HS-27A (cell line): ENCODE data around the gene EIF2S3B.
"Not testable (repeated sequence)": the region's sequence is repeated elsewhere in the genome, so short reads cannot be mapped to it uniquely, and the experiment has no call there.

ENCODE experiments used
- DNase-seq: peaks from one replicate; pipeline ENCODE4 v3.0.0-alpha.2; 2012; ENCODE audit warnings: low read depth, missing footprints

Gene EIF2S3B

GRCh38 chr12:10505620-10506019 lies at the start of gene EIF2S3B:
Gene EIF2S3B, plus strand, starts transcription at chr12:10505890. Its CDS starts 13 bp downstream, at chr12:10505903.
- no peak for DNase-seq

- no peak for DNase-seq
Measured at GRCh38 chr12:10456856-10457255, 48.8 kb upstream of the EIF2S3B start.

DNA sequence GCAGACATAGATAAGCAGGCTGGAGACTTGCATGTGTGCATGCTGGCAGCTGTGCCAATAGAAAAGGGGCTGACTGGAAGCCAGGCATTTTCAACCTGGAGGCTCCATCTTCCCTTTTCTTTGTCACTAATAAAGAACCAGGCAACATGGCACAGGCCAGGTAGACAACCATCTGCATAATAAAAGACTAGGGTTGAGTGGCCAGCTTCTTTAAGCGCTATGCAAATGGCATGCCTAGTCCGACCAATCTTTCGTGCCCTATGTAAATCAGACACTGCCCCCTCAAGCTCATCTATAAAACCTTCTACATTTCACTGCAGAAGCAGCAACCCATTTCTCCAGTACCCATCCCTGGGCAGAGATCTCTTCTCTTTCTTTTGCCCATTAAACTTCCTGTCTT lies 47.9 kb upstream of the EIF2S3B start:
- no peak for DNase-seq

GRCh38 chr12:10466311-10466710 lies 39.4 kb upstream of the EIF2S3B start:
- no peak for DNase-seq

DNA sequence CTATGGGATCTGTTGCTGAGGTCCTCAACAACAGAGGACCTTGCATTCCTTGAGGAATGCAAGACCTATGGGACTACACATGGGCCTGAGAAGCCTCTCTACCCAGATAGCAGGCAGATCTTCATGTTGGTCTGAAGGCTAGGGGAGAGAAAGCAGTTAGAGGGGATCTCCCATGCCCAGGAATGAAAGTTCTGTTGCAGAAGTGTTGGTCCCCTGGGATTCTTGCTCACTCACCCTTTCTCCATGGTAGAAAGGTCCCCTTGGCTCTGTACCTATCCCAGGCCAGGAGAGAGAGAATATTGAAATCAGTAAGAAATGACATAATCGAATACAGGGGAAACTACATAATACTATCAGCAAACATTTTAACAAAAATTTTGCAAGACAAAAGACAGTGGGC lies 36.0 kb upstream of the EIF2S3B start:
- no peak for DNase-seq

DNA sequence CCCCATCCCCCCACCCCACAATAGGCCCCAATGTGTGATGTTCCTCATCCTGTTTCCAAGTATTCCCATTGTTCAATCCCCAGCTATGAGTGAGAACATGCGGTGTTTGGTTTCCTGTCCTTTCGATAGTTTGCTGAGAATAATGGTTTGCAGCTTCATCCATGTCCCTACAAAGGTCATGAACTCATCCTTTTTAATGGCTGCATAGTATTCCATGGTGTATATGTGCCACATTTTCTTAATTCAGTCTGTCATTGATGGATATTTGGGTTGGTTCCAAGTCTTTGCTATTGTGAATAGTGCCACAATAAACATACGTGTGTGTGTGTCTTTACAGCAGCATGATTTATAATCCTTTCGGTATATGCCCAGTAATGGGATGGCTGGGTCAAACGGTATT lies 32.9 kb upstream of the EIF2S3B start:
- not testable (repeated sequence) for DNase-seq

DNA sequence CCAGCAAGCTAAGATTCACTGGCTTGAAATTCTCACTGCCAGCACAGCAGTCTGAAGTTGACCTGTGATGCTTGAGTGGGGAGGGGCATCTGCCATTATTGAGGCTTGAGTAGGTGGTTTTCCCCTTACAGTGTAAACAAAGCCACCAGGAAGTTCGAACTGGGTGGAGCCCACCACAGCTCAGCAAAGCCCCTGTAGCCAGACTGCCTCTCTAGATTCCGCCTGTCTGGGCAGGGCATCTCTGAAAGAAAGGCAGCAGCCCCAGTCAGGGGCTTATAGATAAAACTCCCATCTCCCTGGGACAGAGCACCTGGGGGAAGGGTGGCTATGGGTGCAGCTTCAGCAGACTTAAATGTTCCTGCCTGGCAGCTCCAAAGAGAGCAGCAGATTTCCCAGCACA lies 23.8 kb upstream of the EIF2S3B start:
- DNase-seq, result not testable (repeated sequence)

GRCh38 chr12:10487328-10487727 lies 18.4 kb upstream of the EIF2S3B start:
- not testable (repeated sequence) for DNase-seq

- DNase-seq, result no peak
Measured at GRCh38 chr12:10491766-10492165, 13.9 kb upstream of the EIF2S3B start.

DNA sequence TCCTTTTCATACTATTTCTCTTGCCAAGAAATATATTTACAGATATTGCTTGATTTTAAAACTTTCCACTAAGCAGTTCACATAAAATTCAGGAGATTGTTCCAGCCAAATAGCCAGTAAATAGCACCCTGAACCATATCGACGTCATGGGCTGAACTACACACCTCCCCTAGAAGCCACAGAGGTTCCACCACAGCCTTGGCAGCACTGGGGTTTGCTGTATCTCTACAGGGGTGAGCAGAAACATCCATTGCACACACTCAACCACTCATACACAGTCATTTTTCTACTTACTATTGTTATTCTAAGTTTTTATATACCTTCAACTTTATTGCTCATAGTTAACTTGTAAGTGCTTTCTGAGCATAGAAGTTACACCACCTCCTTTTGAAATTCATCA lies 8.1 kb upstream of the EIF2S3B start:
- DNase-seq, result no peak

DNA sequence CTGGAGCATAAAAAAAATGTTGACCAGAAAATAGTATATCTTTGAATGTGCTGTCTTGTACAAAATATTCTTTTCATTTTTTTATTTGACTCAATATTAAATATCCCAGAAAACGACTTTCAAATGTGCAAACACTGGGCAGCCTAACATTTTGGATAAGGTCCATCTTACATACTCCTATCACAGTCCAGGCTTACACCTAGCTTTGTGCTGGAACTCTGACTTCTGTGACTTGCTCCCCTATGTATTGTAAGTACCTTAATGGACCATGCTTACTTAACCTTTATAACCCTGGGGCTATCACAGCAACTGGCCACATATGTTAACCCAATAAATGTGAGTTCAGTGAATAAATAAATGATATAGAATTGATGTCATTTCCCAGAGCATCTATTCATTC lies 7.6 kb upstream of the EIF2S3B start:
- DNase-seq, result no peak

GRCh38 chr12:10501030-10501429 lies 4.7 kb upstream of the EIF2S3B start:
- no peak for DNase-seq

DNA sequence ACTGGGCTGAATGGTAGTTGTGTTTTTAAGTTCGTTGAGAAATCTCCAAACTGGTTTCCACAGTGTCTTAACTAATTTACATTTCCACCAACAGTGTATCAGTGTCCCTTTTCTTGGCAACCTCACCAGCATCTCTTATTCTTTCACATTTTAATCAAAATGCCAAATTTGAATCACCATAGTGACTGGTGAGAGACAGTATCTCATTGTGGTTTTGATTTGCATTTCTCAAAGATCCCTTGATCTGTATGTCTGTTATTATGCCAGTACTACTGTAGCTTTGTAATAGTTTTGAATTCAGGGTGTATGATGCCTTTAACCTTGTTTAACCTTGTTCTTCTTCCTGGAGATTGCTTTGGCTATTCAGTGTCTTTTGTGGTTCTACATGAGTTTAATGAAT lies 2.2 kb upstream of the EIF2S3B start:
- no peak for DNase-seq

- no peak for DNase-seq
Measured at GRCh38 chr12:10511756-10512355, 6.2 kb downstream of the EIF2S3B start.

- no peak for DNase-seq
Measured at GRCh38 chr12:10512798-10513197, 7.1 kb downstream of the EIF2S3B start.

GRCh38 chr12:10521555-10521954 lies 15.9 kb downstream of the EIF2S3B start:
- no peak for DNase-seq

DNA sequence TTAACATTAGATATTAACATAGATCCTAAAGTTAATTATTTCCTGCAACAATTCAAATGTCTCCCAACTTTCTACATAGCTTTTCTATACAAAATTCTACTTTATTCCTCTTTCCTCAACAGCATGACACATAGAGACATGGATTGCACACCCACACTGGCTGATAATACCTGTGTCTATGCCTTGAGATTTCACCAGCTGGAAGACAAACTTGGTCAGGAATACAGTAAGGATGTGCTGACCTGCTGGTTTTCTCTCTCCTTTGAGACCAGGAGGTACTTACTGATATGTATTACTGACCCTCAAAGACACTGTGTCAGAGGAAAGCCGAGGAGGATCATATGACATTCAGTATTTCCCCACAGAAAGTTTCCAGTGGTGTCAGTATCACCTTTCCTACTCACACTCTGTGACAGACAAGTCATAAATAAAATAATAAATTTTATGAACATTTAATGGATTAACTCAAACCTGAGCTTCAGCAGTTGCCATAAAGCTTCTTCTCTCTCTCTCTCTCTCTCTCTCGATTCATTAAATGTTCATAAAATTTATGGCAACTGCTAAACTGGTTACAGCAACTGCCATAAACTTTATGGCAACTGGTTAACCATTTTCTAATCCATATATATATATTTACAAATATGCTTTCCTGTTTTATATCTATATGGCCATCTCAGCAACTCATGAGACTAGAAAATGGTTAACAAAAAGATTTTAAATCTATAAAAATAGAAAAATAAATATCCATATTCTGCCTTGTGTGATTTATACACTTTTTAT lies 22.7 kb downstream of the EIF2S3B start:
- DNase-seq, result no peak

DNA sequence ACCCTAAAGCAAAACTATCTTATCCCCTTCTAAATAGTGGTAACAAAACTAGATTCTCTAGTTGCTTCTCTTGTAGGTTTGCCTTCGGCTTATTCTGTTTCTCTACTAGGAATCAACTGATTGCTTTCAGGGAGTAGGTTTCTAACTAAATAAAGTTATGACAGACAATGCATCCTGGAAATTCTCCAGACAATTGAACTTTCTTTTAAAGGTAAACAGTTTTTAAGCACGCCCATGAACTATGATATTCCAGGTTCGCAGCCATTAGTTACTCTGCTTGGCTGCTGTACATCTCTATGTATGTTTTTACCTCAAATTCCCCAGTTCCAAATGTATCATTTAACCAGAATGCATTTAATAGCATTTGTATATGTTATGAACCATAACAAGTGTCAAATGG lies 23.9 kb downstream of the EIF2S3B start:
- DNase-seq, result no peak

DNA sequence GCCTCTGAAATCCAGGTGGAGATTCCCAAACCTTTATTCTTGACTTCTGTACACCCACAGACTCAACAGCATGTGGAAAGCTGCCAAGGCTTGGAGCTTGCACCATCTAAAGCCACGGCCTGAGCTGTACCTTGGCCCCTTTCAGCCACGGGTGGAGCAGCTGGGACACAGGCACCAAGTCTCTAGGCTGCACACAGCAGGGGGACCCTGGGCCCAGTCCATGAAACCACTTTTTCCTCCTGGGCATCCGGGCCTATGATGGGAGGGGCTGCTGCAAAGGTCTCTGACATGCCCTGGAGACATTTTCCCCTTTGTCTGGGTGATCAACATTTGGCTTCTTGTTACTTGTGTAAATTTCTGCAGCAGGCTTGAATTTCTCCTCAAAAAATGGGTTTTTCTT lies 32.0 kb downstream of the EIF2S3B start:
- DNase-seq, result no peak

- DNase-seq, result no peak
Measured at GRCh38 chr12:10540776-10541205, 35.1 kb downstream of the EIF2S3B start.

- no peak for DNase-seq
Measured at GRCh38 chr12:10543499-10543898, 37.8 kb downstream of the EIF2S3B start.

GRCh38 chr12:10551375-10551774 lies 45.7 kb downstream of the EIF2S3B start:
- no peak for DNase-seq

- no peak for DNase-seq
Measured at GRCh38 chr12:10553148-10553547, 47.5 kb downstream of the EIF2S3B start.
